HG02588 (cell line): ENCODE data around the gene RNF25.

Source experiments
- ATAC-seq: cut with Tn5 transposase; IDR thresholded peaks from one replicate; pipeline ENCODE4 v1.9.1; 2021; ENCODE audit warnings: mild to moderate bottlenecking, moderate library complexity; ENCODE audit not compliant: unreplicated experiment

Gene RNF25

GRCh38 chr2:218680061-218680460 lies 8.3 kb upstream of the RNF25 start:
- ATAC-seq = no peak

- no peak for ATAC-seq
Measured at GRCh38 chr2:218679119-218679518, 7.3 kb upstream of the RNF25 start.

- ATAC-seq = no peak
Measured at GRCh38 chr2:218671097-218671653, 627 bp downstream of the RNF25 start.

- ATAC-seq = no peak
Measured at GRCh38 chr2:218664653-218665052, 7.1 kb downstream of the RNF25 start.

GRCh38 chr2:218663901-218664300 lies 7.9 kb downstream of the RNF25 start:
- no peak for ATAC-seq

- no peak for ATAC-seq
Measured at GRCh38 chr2:218662827-218663226, 9.0 kb downstream of the RNF25 start.

- no peak for ATAC-seq
Measured at GRCh38 chr2:218662377-218662776, 9.4 kb downstream of the RNF25 start.

- no peak for ATAC-seq
Measured at GRCh38 chr2:218659988-218660358, 11.8 kb downstream of the RNF25 start.

- peak; percentile 95 for ATAC-seq
Measured at GRCh38 chr2:218659258-218659987, 12.4 kb downstream of the RNF25 start, which contains the start of the genes BCS1L and ZNF142. Gene BCS1L (plus strand): TSS chr2:218659683. CDS start chr2:218660988, 1,305 bp downstream. Gene ZNF142 (minus strand): TSS chr2:218659623. CDS start chr2:218656429, 3,194 bp downstream.

GRCh38 chr2:218658671-218659257 lies 13.0 kb downstream of the RNF25 start:
- peak; percentile 31 for ATAC-seq

- no peak for ATAC-seq
Measured at GRCh38 chr2:218655751-218656150, 16.1 kb downstream of the RNF25 start.

GRCh38 chr2:218648787-218649100 lies 23.1 kb downstream of the RNF25 start:
- no peak for ATAC-seq

GRCh38 chr2:218648088-218648786 lies 23.6 kb downstream of the RNF25 start:
- no peak for ATAC-seq

GRCh38 chr2:218645126-218645525 lies 26.7 kb downstream of the RNF25 start:
- peak; percentile 42 for ATAC-seq

- no peak for ATAC-seq
Measured at GRCh38 chr2:218644721-218645120, 27.1 kb downstream of the RNF25 start.

GRCh38 chr2:218643751-218644310 lies 28.0 kb downstream of the RNF25 start:
- no peak for ATAC-seq

- no peak for ATAC-seq
Measured at GRCh38 chr2:218642786-218643185, 29.0 kb downstream of the RNF25 start.

- ATAC-seq = no peak
Measured at GRCh38 chr2:218642121-218642656, 29.6 kb downstream of the RNF25 start.

GRCh38 chr2:218638372-218638771 lies 33.4 kb downstream of the RNF25 start:
- ATAC-seq = no peak

GRCh38 chr2:218635719-218636118 lies 36.1 kb downstream of the RNF25 start:
- ATAC-seq = no peak

- no peak for ATAC-seq
Measured at GRCh38 chr2:218631837-218632236, 40.0 kb downstream of the RNF25 start.
